GM21576 (cell line): ENCODE results near the gene NBEA.

Experiments
- ATAC-seq: cut with Tn5 transposase; IDR thresholded peaks from one replicate; pipeline ENCODE4 v1.9.1; 2021; ENCODE audit warnings: mild to moderate bottlenecking, moderate library complexity; ENCODE audit not compliant: unreplicated experiment

Gene NBEA

GRCh38 chr13:35256459-35257148 lies 314.5 kb downstream of the NBEA start:
- ATAC-seq: no peak

GRCh38 chr13:35260316-35260715 lies 318.2 kb downstream of the NBEA start:
- ATAC-seq: no peak

- no peak for ATAC-seq
These were observed 324.3 kb downstream of the NBEA start for GRCh38 chr13:35266412-35266811.

- no peak for ATAC-seq
These were observed 336.8 kb downstream of the NBEA start for GRCh38 chr13:35278917-35279316.

- ATAC-seq: no peak
These were observed 337.4 kb downstream of the NBEA start for GRCh38 chr13:35279500-35279899.

- no peak for ATAC-seq
These were observed 341.8 kb downstream of the NBEA start for GRCh38 chr13:35283856-35284255.

- ATAC-seq: no peak
These were observed 343.6 kb downstream of the NBEA start for GRCh38 chr13:35285677-35286076.

GRCh38 chr13:35292329-35292728 lies 350.3 kb downstream of the NBEA start:
- no peak for ATAC-seq

- no peak for ATAC-seq
These were observed 351.6 kb downstream of the NBEA start for GRCh38 chr13:35293579-35294226.

GRCh38 chr13:35309706-35310105 lies 367.6 kb downstream of the NBEA start:
- no peak for ATAC-seq

GRCh38 chr13:35332134-35332533 lies 390.1 kb downstream of the NBEA start:
- ATAC-seq: no peak

GRCh38 chr13:35333157-35333556 lies 391.1 kb downstream of the NBEA start:
- ATAC-seq: no peak

- ATAC-seq: no peak
These were observed 400.4 kb downstream of the NBEA start for GRCh38 chr13:35342440-35342839.

GRCh38 chr13:35343417-35343816 lies 401.3 kb downstream of the NBEA start:
- no peak for ATAC-seq

- ATAC-seq: no peak
These were observed 403.9 kb downstream of the NBEA start for GRCh38 chr13:35345992-35346391.

GRCh38 chr13:35346494-35346893 lies 404.4 kb downstream of the NBEA start:
- ATAC-seq: no peak

GRCh38 chr13:35347679-35348205 lies 405.7 kb downstream of the NBEA start:
- no peak for ATAC-seq

GRCh38 chr13:35349052-35349451 lies 407.0 kb downstream of the NBEA start:
- no peak for ATAC-seq

GRCh38 chr13:35349673-35350278 lies 407.7 kb downstream of the NBEA start:
- ATAC-seq: peak; percentile 77

- no peak for ATAC-seq
These were observed 412.2 kb downstream of the NBEA start for GRCh38 chr13:35354285-35354684.

GRCh38 chr13:35354882-35355281 lies 412.8 kb downstream of the NBEA start:
- no peak for ATAC-seq

GRCh38 chr13:35356572-35356971 lies 414.5 kb downstream of the NBEA start:
- ATAC-seq: no peak
